Stimulated activated CD8-positive, alpha-beta memory T cell treated with anti-CD3 and anti-CD28 coated beads, Interleukin-15, amount 100 ng/mL, for 24 hours (primary cell): ENCODE results near the gene ARHGAP22.
"Not testable (repeated sequence)": the region's sequence is repeated elsewhere in the genome, so short reads cannot be mapped to it uniquely, and the experiment has no call there.

ENCODE experiments used
- DNase-seq: peaks from one replicate; pipeline ENCODE4 v3.0.0-alpha.2; 2020; ENCODE audit warnings: low read depth

Gene ARHGAP22, protein sequence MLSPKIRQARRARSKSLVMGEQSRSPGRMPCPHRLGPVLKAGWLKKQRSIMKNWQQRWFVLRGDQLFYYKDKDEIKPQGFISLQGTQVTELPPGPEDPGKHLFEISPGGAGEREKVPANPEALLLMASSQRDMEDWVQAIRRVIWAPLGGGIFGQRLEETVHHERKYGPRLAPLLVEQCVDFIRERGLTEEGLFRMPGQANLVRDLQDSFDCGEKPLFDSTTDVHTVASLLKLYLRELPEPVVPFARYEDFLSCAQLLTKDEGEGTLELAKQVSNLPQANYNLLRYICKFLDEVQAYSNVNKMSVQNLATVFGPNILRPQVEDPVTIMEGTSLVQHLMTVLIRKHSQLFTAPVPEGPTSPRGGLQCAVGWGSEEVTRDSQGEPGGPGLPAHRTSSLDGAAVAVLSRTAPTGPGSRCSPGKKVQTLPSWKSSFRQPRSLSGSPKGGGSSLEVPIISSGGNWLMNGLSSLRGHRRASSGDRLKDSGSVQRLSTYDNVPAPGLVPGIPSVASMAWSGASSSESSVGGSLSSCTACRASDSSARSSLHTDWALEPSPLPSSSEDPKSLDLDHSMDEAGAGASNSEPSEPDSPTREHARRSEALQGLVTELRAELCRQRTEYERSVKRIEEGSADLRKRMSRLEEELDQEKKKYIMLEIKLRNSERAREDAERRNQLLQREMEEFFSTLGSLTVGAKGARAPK

DNA sequence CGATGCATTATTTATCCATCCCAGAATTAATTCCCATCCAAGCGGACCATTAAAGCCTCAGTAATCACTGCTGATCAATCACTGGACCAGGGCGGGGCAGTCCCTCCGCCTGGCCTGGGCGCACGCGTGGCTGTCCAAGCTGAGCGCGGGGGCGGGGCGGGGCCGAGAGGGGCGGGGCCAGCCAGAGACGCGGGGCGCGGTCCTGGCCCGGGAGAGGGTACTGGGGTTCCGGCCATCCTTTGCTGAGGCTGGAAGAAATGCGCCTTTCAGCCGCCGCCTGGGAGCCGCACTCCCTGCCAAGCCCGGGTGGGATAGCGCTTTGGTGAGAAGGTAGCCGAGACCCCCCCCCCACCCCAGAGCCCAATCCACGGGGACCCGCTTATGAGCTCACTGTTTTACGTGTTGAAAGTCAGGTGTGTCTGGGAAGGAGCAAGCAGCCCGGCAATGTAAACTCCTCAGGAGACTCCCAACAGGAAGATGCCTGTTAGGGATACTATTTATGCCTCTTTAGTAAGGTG, at the start of gene ARHGAP22:
Gene ARHGAP22 (minus strand): TSS at position 83 of the 518 bp plus-strand sequence. CDS start 277 bp downstream, outside the sequence.
- no peak for DNase-seq

DNA sequence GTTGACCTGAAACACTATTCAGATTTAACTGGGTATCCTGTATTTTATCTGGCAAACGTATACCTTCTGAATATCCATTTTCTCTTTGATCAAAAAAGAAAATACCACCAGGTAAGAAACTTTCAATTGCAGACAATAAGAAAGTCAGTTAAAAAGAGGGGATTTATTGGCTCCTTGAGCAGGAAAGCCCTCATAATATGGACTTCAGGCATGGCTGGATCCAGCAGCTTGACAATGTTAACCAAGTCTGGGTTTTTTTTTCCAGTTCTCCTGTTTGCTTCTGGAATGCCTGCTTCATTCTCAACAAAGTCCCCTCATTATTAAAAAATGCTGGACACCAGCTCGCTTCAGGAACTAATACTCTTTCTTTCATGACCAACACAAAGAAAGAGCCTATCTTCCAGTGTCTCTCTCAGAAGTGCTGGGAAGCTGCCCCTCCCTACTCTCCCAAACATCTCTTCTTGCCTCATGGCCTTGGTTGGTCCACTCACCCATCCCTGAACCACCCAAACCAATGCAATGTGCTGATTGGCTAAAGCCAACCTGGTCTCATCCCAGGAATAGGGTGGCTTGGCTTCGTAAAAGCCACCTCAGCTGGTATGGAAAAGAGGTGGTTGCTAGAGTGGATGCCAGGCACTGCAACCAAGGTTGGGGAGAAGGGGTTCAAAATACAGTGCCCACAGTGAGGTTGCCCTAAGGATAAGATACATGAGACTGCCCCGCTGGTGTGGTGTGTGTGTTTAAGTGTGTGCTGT, 49.2 kb upstream of the ARHGAP22 start:
- DNase-seq: no peak

DNA sequence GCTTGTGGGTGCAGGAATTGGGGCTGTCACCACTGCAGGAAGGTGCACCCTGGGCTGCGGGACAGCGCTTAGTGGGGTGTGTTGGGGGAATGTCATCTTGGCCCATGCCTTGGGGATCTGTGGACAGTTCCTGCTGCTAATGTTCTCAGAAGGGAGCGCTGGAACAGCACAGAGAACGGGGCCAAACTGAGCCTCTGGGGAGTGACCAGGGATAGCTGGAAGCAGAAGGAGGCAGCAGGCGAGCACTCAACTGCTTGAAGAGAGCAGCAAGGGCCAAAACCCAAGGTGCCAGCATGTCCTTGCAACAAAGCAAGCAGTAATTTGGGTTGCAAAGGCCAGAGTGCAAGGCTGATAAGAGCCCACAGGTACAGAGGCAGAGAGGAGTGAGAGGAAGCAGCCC, 48.5 kb upstream of the ARHGAP22 start:
- no peak for DNase-seq

DNA sequence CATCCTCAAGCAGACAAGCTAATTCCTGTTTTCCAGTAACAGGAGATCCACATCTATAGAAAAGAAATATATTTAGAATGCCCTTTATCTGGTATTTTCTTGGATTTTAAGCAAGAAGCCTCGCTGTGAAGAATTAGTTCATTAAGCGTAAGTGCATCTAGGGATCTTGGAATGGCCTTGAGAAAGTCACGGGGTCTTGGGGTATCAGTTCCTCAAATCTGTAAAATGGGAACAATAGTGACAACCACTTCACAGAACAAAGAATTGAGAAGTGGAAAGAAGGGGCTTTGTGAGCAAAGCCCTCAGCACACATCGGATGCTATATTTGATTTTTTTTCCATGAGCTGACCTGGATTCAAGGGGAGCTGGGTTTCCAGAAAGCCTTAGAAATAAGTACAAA, 47.5 kb upstream of the ARHGAP22 start:
- no peak for DNase-seq

DNA sequence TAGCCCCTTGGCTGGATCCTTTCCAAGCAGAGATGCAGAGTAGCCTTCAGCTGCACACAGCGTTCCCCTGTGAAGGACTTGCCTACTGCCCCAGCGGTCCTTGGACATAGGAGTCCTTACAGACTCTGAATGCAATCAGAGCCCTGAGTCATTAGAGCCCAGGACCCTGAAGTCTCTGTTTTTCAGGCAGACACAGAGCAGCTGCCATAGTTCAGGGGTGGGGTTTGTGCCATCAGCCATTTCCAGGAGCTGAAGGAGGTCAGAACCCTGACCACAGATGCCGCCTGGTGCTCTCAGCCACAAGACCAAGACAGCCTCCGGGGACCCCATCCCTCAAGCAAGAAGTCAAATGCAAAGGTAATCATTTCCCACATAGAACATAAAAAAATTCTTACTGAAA, 47.0 kb upstream of the ARHGAP22 start:
- no peak for DNase-seq

DNA sequence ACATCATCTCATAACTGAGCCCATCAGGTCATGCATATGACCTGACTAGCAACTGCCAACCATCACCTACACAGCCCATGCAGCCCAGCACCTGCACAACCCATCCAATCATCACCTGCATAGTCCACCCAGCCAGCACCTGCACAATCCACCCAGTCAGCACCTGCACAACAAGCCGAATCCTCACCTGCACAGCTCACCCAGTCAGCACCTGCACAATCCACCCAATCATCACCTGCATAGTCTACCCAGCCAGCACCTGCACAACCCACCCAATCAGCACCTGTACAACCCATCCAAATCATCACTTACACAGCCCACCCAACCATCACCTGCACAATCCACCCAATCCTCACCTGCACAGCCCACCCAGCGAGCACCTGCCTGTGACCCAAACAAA, 46.4 kb upstream of the ARHGAP22 start:
- no peak for DNase-seq

DNA sequence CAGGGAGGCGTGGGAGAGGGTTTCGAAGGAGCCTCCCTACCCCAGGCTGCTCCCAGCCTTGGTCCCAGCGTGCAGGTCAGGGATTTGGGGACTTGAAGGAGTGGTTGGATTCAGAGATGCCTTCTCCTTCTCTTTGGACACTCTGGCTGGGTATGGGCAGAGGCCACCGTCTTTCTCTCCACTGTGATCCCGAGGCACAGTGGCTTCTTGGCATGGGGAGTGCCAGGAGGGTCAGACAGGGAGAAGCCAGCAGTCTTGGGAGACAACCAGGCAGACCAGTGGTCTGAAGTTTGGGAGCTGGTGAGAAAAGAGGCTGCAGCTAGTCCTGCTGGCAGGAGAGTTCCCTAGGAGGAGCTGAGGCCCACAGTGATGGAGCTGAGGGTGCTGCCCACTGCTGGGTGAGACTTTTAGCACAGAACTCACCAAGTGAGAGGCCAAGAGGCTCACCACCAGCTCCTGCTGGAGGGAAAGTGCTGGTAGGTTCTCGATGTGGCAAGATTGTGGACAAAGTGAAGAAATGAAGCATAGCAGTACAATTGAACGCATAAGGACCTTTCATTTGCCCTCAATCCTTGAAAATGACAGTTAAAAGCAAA, 44.6 kb upstream of the ARHGAP22 start:
- no peak for DNase-seq

DNA sequence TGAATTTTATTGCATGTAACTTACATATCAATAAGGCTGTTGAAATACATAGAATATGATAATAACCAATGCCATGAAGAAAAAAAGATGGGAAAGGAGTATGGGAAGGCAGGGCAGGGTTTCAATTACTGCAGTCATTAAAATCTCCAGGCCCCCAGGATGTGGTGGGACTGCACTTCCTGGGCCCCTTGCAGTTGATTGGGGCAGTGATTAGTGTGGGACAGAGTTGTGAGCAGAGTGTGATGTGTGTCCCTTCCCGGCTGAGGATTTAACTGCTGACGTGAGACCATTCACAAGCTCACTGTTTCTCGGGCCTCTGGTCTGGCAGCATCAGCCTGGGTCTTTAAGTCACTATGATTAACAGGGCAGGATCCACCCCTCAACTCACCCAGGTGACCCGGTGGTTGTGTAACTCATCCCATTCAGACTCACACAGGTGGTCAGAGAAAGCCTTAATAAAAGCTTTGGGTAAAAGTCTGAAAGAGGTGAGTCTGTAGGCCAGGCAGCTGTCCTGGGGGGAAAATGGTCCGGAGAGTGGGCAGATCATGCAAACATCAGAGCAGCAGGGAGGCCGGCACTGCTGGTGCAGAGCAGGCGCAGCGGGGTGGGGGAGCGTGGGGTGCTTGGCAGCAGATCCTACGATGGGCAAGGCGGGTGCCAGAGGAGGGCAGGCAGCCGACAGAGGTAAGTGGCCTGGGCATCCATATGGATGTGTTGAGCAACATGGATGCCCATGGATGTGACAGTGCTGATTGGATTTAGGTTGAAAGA, 43.5 kb upstream of the ARHGAP22 start:
- DNase-seq: no peak

DNA sequence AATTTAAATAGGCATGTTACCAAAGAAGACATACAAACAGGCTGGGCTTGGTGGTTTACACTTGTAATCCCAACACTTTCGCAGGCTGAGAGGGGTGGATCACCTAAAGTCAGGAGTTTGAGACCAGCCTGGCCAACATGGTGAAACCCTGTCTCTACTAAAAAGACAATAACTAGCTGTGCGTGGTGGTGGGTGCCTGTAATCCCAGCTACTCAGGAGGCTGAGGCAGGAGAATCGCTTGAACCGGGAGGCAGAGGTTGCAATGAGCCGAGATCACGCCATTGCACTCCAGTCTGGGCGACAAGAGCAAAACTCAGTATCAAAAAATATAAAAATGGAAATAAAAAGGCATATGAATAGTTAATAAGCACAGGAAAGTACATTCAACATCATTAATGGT, 42.2 kb upstream of the ARHGAP22 start:
- DNase-seq: not testable (repeated sequence)

DNA sequence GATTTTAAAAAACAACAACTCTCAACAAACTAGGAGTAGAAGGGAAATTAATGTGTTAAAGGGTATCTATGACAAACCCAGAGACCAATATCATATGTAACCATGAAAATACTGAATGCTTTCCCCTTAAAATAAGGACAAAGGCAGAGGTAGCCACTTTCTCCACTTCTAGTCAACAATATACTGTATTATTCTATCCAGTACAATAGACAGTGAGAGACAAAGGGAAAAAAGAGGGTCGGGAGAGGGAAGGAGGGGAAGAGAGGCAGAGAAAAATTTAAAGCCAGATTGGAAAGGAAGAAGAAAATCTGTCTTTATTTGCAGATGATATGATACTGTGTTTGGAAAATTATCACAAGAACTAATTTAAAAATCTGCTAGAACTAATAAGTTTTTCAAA, 40.7 kb upstream of the ARHGAP22 start:
- no peak for DNase-seq

DNA sequence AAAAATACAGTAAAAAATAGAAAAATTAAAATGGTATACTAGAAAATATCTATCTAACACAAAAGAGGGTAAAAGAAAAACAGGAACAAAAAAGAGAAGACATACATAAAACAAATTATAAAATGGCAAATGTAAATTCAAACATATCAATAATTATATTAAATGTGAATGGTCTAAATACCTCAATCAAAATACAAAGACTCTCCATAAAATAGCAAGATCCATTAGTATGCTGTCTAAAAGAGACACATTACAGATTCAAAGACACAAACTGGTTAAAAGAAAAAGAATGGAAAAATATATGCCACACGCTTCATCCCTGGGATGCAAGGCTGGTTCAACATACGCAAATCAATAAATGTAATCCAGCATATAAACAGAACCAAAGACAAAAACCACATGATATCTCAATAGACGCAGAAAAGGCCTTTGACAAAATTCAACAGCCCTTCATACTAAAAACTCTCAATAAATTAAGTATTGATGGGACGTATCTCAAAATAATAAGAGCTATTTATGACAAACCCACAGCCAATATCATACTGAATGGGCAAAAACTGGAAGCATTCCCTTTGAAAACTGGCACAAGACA, 36.3 kb upstream of the ARHGAP22 start:
- DNase-seq: not testable (repeated sequence)

DNA sequence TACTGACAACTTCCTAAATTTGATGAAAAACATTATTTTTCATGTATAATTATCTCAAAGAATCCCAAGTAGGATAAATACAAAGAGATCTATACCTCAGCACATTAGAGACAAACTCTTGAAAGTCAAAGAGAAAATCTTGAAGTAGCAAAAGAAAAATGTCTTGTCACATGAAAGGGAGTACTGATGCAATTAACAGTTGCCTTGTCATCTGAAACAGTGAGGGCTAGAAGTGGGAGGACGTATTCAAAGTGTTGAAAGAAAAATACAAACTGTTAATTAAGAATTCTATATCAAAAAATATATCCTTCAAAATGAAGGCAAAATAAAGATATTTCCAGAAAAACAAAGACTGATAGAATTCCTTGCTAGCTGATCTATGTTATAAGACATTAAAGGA, 35.5 kb upstream of the ARHGAP22 start:
- DNase-seq: no peak

DNA sequence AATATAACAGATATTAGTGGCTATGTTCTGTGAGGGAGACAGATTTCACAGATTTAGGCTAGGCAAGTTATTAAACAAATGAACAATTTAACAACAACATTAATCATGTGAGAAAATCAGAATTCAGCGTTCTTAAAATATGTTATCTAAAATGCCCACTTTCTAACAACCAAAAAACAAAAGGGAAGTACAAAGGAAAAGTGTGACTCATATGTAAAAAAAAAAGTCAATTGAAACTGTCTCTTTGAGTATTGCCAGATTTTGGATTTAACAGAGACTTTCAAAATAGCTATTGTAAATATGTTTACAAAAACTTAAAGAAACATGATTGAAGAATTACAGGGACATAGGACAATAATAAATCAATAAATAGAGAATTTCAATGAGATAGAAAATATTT, 34.8 kb upstream of the ARHGAP22 start:
- no peak for DNase-seq

DNA sequence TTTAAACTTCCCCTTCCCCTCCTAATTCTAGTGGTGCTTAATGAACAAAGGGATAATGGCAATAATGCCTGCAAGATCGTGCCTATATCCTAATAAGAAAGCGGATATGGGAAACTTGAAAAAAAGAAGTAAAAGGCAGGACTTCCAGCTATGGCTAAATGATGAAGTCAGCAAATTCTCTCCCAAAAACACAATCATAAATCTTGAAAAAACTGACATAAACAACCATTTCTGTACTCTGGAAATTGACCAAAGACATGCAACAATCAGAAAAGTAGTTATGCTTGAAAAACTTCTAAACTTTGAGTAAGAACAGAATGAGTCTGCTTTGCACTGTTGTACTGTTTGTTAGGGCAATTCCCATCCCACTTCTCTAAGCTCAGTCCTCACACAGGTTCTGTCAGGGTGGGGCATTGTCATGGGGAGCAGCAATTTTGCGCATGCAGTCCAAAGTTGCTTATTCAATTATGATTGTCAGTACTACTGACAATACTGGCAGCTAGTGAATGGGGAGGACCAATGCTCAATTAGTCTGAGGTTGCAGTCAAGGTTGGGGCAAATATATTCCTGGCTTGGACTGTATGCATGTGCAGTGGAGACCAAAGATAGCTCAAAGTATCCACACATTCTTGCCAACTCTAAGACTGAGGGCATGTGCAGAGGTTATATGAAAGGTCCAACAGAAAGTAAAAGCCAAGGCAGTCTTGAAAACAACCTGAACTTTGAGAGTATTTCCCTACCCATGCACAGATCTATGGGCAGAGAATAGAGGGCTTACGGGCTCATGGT, 34.1 kb upstream of the ARHGAP22 start:
- DNase-seq: no peak

DNA sequence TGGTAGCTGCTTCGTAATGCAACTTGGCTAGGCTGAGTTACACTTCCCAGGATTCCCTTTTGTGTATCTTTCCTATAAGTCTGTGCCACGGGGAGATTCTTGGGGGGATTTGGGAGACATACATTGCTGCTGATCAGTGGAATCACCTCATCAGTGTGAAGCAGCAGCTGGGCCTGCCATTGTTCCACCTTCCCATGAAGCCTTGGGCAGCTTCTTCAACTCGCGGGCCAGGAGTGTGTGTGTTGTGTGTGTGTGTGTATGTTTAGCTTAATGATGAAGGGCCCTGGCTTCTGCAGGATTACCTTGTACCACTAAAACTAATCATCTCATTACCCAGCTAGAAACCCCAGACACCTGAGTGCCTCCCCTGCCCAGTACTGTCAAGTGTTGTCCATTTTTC, 33.3 kb upstream of the ARHGAP22 start:
- DNase-seq: no peak

DNA sequence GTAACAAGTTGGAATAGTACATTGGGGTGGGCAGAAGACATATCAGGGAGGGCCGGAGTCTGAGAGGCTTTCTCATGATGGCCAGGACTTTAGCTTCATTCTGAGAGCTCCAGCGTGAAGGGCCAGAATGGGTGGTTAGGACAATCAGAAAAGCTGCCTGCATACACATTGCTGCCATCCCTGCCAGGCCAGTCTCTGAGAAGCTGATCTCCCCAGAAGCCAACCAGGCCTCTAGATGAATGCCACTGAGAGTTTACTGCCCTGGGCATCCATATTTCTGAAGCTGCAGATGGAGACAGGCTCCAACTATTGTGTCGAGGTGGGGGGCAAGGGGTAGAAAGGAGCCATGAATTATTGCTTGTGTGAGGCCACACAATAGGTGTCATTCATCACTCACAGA, 32.0 kb upstream of the ARHGAP22 start:
- DNase-seq: no peak

DNA sequence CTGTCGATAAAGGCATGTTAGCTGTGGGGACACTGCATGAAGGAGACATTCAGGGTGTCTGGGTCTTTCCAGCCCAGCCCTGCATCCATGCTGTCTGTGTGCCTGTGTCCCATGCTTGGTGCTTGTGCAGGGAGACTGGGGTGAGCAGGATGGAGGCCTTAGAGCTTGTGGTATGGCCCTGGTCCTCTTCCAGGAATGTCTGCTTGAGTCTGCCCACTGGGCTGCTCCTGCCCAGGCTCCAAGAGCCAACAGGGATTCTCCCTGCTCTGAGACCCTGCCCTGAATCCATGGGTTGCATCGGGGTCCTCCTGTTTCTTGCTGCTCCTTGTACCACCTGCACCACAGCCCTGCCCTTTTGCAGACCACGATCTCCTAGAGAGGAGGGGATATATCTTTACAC, 31.4 kb upstream of the ARHGAP22 start:
- DNase-seq: no peak

DNA sequence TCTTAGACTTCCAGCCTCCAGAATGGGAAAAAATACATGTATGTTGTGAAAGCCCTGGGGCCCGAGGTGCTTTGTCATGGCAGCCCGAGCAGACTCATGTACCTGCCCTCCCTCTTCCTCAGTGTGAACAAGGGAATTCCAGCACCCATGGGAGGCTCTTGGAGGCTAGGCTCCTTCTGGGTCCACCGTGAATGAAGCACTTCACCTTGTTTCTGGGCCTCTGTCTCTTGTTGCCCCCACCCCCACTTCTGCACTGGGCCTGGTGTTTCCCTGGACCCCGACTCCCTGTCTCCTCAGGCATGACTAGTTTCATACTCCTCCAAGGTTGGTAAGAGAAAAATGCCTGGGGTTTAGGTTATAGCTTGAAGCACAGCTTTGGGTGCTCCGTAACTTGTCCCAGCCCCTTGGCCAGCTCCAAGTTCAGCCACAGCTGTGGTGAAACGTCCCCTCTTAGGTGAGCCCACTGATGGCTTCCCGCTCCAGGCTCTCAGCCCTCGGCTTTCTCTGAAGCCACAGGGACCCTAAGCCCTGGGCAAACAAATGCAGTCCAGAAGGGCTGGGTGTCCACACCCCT, 30.2 kb upstream of the ARHGAP22 start:
- DNase-seq: no peak

DNA sequence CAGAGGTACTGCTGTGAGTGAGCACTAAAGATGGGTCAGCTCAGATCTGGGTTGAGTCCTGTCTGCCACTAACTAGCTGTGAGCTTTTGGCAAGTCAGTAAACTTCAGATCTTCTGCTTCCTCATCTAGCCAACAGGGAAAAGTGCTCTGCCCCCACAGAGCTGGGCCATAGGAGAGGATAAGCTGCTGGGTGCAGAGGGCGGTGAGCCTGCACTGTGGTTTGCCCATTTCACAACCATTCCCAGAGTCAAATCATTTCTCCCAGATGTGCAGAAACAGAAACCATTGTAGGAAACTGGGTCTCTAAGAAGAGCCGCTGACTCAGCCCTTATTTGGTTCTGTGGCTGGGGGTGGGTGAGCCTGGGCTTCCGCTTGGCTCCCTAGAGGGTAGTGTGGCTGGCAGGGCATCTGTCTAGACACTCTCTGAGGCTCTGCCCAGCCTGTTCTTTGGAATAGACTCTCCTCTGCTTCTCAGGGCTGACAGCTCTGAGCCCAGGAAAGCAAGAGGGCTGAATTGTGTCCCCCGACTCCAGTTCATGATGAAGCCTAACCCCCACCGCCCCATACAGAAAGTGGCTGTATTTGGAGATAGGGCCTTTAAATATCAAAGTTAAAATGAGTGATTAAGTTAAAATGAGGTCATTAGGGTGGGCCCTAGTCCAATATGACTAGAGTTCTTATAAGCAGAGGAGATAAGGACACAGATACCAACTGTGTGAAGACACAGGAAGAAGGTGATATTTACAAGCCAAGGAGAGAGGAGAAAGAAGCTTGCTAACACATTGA, 29.5 kb upstream of the ARHGAP22 start:
- no peak for DNase-seq
